ENCODE data around the gene TSPAN9. TPM values are rescaled to one million over a fixed set of nuclear protein-coding genes. Genes with fewer than 3 reads are reported as not detected.

Gene TSPAN9
- total RNA-seq, 1 experiment from 2014 or later, result 7.0 TPM

GRCh38 chr12:3320881-3321509, 243.8 kb downstream of the TSPAN9 start:
- DNase-seq (ENCODE audit: extremely low read depth, low read depth), result no peak

DNA sequence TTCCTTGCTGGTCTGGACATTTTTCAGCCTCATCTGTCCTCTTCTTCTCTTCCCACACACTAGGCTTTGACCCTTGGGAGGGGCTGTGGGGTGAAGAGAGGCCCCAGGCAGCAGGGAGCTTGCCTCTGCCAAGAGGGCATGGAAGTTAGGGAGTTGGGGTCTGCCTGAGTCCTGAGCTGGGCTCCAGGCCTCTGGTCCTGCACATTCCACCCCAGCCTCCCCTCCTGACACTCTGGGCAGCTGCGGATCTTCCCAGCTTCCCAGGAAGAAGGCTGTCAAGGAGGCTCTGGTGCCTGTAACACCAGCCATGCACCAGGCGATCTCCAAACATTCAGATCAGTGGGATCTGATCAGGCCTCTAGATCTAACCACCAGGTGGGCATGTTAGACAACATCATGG, 244.7 kb downstream of the TSPAN9 start:
- DNase-seq (ENCODE audit: extremely low read depth, low read depth), result no peak

GRCh38 chr12:3323002-3323685, 246.0 kb downstream of the TSPAN9 start:
- DNase-seq (ENCODE audit: extremely low read depth, low read depth), result no peak

DNA sequence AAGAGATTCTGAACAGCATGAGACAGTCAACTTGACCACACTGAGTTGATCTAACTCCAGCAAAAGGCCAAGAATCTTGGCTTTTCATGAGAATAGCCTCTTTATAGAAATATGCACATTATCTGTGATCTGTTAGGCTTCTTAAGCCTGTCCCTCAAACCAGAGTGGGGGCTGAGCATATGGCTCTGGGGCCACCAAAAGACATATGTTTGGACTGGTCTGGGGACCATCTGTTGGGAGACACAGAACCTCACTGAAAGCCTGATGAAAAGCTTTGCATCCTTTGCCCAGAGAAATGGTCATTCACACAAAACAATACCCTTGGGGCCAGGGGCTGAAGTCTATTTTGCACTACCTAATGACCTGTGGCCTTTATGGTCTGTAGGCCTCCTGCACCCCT, 248.6 kb downstream of the TSPAN9 start:
- DNase-seq (ENCODE audit: extremely low read depth, low read depth), result no peak

DNA sequence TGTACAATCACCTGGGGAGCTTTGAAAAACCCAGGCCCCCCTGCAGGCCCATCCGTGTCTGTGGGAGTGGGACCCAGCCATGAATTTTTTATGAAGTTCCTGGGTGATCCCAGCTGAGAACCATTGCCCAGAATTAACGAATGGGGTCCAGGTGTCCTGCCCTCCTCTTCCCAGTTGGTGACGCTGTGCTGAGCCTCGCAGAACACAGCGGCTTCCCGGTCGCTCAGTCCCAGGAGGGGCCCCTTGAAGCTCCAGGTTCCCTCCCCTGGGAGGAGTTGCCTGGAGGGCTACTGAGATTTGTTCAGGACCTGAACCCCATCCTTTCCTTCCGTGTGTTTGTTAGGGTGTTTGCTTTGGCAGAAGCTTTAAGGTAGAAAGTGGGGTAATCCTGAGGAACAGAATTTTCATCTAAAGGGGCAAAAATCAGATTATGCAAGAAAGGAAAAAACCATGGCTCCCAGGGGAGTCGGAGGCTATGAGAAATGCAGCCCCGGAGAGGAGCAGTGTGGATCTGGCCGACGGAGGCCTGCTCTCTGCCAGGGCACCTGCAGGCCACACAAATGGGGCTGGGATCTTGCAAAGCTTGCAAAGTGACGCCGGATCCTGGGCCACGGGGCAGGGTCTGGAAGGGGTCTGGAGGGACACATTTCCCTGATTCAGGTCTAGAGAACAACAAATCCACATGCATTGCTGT, 249.1 kb downstream of the TSPAN9 start:
- DNase-seq (ENCODE audit: extremely low read depth, low read depth), result no peak

DNA sequence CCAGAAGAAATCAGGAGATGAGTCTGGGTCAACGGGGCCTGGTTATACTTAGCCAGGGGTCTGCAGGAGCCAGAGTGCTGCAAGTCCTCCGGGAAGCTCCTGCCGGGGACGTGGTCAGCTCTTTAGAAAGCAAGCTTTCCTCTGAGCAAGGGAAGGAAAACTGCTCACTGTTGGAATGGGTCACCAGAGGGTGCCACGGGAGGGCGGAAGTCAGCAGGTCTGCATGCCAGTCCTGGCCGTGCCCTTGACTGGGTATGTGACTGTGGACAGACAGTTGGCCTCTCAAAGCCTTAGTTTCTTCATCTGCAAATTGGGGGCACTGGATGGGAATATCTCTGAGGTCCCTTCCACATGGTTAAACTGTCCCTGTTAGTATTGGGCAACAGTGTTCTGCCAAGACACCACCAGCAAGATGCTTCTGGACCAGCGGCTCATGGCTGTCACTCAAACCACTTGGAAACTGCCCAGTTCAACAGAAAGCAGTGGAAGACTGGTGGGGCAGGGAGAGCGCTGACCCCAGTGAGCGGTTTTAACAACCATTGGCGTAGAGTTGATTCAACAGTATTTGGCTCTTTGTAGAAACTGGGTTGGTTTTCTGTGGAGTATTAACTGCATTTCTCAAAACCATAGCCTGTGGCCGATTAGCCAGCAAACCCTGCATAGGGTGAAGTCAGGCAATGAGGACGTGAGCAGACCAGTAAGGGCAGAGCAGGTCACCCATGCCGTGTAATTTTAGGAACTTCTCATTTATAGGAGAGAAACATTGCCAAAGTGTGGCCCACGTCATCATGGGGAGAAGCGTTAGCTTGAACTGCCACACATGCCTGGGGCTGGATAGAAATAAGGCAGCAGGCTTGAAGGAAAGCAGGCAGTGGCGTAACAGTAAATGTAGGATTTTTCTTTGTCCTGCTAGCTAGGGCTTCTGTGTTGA, 249.9 kb downstream of the TSPAN9 start:
- DNase-seq (ENCODE audit: extremely low read depth, low read depth), result no peak

DNA sequence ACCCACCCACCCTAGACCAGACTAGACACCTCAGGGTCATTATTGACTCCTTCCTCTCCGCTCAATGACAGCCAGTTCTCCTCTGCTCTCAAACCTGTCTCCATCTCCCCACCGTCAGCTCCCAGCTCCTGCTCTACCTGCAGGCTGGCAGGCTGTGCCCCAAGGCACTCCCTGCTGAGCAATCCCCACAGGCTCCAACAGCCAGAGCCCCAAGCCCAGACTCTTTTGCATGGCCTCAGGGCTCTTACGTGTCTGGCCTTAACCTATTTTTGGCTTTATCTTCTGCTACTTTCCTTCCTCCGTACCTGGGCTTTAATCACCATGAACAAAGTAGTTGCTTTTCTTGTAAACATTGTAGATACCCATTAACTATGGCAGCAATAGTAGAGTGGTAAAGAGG, 250.9 kb downstream of the TSPAN9 start:
- DNase-seq (ENCODE audit: extremely low read depth, low read depth), result no peak

DNA sequence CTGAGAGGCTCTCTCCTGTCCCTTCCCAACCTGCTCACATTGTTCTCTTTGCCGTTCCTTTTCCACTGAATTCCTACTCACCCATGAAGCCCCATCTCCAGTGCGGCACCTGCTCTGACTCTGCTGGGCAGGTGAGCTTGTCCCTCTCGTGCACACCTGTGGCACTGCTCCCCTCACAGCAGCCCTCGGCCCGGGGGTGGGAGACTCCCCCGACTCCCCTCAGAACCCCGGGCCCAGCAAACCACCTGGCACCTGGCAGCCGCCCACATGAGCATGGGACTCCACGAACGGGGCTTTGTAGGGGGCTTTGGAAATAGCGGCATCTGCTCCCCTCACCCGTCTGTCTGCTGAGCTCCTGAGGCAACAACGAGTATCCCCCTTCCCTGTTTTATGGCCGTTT, 251.4 kb downstream of the TSPAN9 start:
- DNase-seq (ENCODE audit: extremely low read depth, low read depth), result no peak

DNA sequence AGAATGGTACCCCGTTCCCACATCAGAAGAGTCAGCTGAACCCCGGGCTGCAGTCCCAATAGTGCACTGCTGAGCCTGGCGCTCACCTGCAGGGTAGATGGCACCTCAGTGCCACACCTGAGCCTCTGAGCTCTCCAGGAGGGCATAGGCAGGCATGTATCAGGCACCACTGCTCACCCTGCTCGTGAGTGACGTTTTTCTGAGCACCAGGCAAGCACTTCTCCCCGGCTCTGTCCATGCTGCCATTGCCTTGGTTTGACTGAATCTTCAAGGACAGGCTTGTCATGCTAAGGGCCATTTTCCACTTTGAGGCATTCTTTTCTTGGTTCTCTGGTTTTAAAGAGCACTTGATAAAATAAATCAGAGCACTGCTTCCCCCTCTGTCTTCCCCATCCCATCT, 252.2 kb downstream of the TSPAN9 start:
- no peak for DNase-seq (ENCODE audit: extremely low read depth, low read depth)

GRCh38 chr12:3330976-3331510, 253.9 kb downstream of the TSPAN9 start:
- no peak for DNase-seq (ENCODE audit: extremely low read depth, low read depth)

DNA sequence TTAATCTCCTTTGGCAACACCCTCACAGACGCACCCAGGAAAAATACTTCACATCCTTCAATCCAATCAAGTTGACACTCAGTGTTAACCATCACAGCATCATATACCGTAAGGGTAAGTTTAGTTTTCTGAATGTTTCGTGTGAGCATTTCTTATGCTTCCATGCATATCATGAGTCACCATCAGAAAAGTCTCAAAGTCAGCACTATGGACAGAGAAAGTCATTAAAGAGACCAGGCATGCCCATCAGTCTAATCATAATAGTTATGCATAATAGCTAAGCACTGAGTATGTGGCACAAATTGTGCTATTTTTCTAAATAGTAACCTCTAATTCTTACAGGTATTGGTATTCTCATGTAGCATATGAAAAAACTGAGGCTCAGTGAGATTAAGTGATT, 255.0 kb downstream of the TSPAN9 start:
- DNase-seq (ENCODE audit: extremely low read depth, low read depth), result no peak

GRCh38 chr12:3333583-3333982, 256.4 kb downstream of the TSPAN9 start:
- no peak for DNase-seq (ENCODE audit: extremely low read depth, low read depth)

- no peak for DNase-seq (ENCODE audit: extremely low read depth, low read depth)
Measured at GRCh38 chr12:3333991-3334391, 256.8 kb downstream of the TSPAN9 start.

GRCh38 chr12:3335078-3335487, 257.9 kb downstream of the TSPAN9 start:
- DNase-seq (ENCODE audit: extremely low read depth, low read depth), result no peak

Small RNA genes lying within 50 kb of the gene (small RNA-seq; reads per million reads assigned to genes)
- 2.7 to 91.7 reads per million in 2 experiments for gene AC005912.1
- gene RF00017, result 0 reads per million in 2 experiments

Other genes with a start within 250 kb of the TSPAN9 start
- gene NRIP2, start 242.3 kb upstream of the TSPAN9 start, total RNA-seq (2014; rRNA removed; shearing (Covaris generic)), result not detected in 2 replicates
- gene TEX52, start 220.3 kb upstream of the TSPAN9 start, total RNA-seq (2014; rRNA removed; shearing (Covaris generic)), result not detected in 2 replicates
- 23.8 and 28.1 TPM in 2 replicates for gene FOXM1, start 200.2 kb upstream of the TSPAN9 start, total RNA-seq (2014; rRNA removed; shearing (Covaris generic))
- 39.5 and 41.2 TPM in 2 replicates for gene RHNO1, start 200.2 kb upstream of the TSPAN9 start, total RNA-seq (2014; rRNA removed; shearing (Covaris generic))
- 15.2 and 17.6 TPM in 2 replicates for gene TULP3, start 186.5 kb upstream of the TSPAN9 start, total RNA-seq (2014; rRNA removed; shearing (Covaris generic))
- 18.3 and 22.9 TPM in 2 replicates for gene TEAD4, start 118.0 kb upstream of the TSPAN9 start, total RNA-seq (2014; rRNA removed; shearing (Covaris generic))